ENCODE data around the gene ADGRA3.

DNA sequence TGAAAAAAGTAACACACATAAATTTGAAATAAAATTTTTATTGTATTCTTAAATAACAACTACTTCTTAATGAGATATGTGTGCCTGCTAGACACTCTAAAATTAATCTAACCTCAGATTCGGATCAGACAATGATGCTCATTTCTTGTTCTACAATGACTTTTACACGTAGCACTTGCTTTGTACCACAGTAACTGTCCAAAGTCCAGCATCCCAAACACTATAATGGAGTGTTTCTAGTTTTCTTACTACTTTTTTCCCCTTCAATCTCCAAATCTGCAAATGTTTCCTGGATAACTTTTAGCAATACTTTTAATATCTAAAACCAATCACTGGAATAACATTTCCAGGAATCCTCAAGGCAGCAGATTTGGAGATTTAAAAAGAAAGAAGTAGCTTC, 75.9 kb downstream of the ADGRA3 start:
- TF ChIP-seq POLR2A (IDR thresholded peaks at IDR 0.05) (no peak), EP300 (IDR thresholded peaks at IDR 0.05) (no peak), POLR2AphosphoS5 (IDR thresholded peaks at IDR 0.05) (no peak)
- TF ChIP-seq, protein P1, sequence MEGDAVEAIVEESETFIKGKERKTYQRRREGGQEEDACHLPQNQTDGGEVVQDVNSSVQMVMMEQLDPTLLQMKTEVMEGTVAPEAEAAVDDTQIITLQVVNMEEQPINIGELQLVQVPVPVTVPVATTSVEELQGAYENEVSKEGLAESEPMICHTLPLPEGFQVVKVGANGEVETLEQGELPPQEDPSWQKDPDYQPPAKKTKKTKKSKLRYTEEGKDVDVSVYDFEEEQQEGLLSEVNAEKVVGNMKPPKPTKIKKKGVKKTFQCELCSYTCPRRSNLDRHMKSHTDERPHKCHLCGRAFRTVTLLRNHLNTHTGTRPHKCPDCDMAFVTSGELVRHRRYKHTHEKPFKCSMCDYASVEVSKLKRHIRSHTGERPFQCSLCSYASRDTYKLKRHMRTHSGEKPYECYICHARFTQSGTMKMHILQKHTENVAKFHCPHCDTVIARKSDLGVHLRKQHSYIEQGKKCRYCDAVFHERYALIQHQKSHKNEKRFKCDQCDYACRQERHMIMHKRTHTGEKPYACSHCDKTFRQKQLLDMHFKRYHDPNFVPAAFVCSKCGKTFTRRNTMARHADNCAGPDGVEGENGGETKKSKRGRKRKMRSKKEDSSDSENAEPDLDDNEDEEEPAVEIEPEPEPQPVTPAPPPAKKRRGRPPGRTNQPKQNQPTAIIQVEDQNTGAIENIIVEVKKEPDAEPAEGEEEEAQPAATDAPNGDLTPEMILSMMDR (IDR thresholded peaks at IDR 0.05) = no peak
